Loucy (cell line): Measurements from ENCODE around the gene USP7.

Experiments used
- H2AFZ ChIP-seq: fragments of 200-600 bp; sonication (generic); 2 replicates; pipeline ENCODE4 v1.6.0; 2016; ENCODE audit warnings: antibody characterized with exemption, mild to moderate bottlenecking, low read length, moderate library complexity
- H3F3A ChIP-seq: fragments of 200-600 bp; 2 replicates; pipeline ENCODE4 v1.6.0; 2016; ENCODE audit warnings: antibody characterized with exemption, low read depth, mild to moderate bottlenecking
- H3K27me3 ChIP-seq: fragments of 200-600 bp; sonication (generic); 2 replicates; pipeline ENCODE4 v1.6.1; 2014; ENCODE audit warnings: low read length, mild to moderate bottlenecking; ENCODE audit not compliant: insufficient read depth, poor library complexity, severe bottlenecking
- H3K36me3 ChIP-seq: fragments of 200-600 bp; sonication (generic); 2 replicates; pipeline ENCODE4 v1.6.1; 2016; ENCODE audit warnings: low read length; ENCODE audit not compliant: insufficient read depth
- H3K4me1 ChIP-seq: fragments of 200-600 bp; sonication (generic); 2 replicates; pipeline ENCODE4 v1.5.1; 2014; ENCODE audit warnings: low read length, mild to moderate bottlenecking; ENCODE audit not compliant: insufficient read depth, poor library complexity, severe bottlenecking
- H3K4me2 ChIP-seq: fragments of 200-600 bp; sonication (generic); 2 replicates; pipeline ENCODE4 v1.6.0; 2014; ENCODE audit warnings: antibody characterized with exemption, low read length, low read depth, mild to moderate bottlenecking; ENCODE audit not compliant: poor library complexity, severe bottlenecking
- H3K4me3 ChIP-seq: fragments of 200-600 bp; sonication (generic); 2 replicates; pipeline ENCODE4 v1.5.1; 2014; ENCODE audit warnings: low read length, mild to moderate bottlenecking, mixed read lengths; ENCODE audit not compliant: poor library complexity, severe bottlenecking
- H3K79me2 ChIP-seq: fragments of 200-600 bp; sonication (generic); 2 replicates; pipeline ENCODE4 v1.6.1; 2014; ENCODE audit warnings: low read length; ENCODE audit not compliant: insufficient read depth
- H3K9ac ChIP-seq: fragments of 200-600 bp; sonication (generic); 2 replicates; pipeline ENCODE4 v1.6.0; 2014; ENCODE audit warnings: mild to moderate bottlenecking, low read depth, low read length, moderate library complexity; ENCODE audit not compliant: poor library complexity, severe bottlenecking
- H3K9me2 ChIP-seq: fragments of 200-600 bp; sonication (generic); replicated peaks from 2 replicates; pipeline ENCODE4 v1.6.1; 2016; ENCODE audit warnings: low read depth, low read length, mixed read lengths
- H3K9me3 ChIP-seq: fragments of 200-600 bp; sonication (generic); 2 replicates; pipeline ENCODE4 v1.6.1; 2014; ENCODE audit warnings: mild to moderate bottlenecking, antibody characterized with exemption, low read length, low read depth; ENCODE audit not compliant: insufficient read depth
- H4K20me1 ChIP-seq: fragments of 200-600 bp; sonication (generic); 2 replicates; pipeline ENCODE4 v1.6.0; 2014; ENCODE audit warnings: antibody characterized with exemption, low read length, mild to moderate bottlenecking; ENCODE audit not compliant: insufficient read depth, poor library complexity, severe bottlenecking
- EZH2phosphoT487 ChIP-seq: fragments of 200-600 bp; IDR thresholded peaks from 2 replicates; pipeline ENCODE4 v1.6.1; 2018; ENCODE audit warnings: antibody characterized with exemption, mild to moderate bottlenecking, moderate library complexity, borderline replicate concordance
- TF ChIP-seq, protein P1 (sequence below): fragments of 200-600 bp; sonication (generic); conservative IDR thresholded peaks from 2 replicates; pipeline ENCODE4 v1.5.1; 2014; ENCODE audit warnings: mild to moderate bottlenecking, antibody characterized with exemption, low read length

The USP7 gene

DNA sequence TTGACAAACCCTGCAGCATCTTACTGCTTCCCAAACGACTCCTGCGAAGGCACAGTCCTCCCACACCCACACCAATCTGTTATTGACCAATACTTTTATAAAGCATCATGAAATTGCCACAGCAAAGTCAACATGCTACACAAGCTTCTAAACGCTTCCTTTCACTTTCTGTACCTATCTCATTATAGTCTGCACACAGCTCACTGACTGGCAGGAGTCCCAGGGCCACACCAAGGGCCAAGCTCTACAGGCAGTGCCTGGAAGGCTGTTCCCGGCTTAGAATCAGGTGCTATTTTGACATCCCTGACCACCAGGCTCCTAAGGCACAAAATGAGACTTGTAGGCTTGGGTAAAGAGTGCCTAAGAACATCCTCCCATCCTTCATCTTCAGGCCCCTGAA is 39.5 kb downstream of the USP7 start:
- peaks cover 21% of the 10 kb centered on the region for H4K20me1 ChIP-seq
- no peaks in the 10 kb centered on the region for H3K9me2 ChIP-seq
- peaks cover 9% of the 10 kb centered on the region; the same call in 1 of the 2 replicates for H3K79me2 ChIP-seq

DNA sequence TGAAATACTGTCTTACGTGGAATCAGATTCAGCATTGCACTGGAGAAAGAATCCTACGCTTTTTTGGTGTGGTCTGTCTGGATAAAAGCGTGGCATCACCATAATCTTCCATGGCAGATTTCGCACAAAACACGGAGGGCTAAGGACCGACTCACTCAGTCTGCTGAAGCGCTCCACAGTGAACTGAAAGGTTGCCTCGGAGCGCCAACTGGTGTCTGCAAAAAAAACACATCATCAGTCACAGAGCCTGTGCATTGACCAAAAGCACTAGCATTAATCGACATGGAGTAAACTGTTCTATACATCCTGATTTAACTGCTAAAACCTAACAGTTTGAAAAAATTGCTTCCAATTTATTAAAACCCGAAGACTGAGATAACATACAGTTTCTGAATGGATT is 40.5 kb downstream of the USP7 start:
- peaks cover 16% of the 10 kb centered on the region for H4K20me1 ChIP-seq
- peaks cover 60% of the 10 kb centered on the region; the same call in 1 of the 2 replicates for H3K36me3 ChIP-seq

More for the DNA sequence above, 39.5 kb downstream of the USP7 start:
- no peak overlapping the region for H3K4me3 ChIP-seq
- H3K4me2 ChIP-seq, result no peak overlapping the region
- no peak overlapping the region for H2AFZ ChIP-seq
- no peak for TF ChIP-seq EZH2phosphoT487
- TF ChIP-seq, protein P1, sequence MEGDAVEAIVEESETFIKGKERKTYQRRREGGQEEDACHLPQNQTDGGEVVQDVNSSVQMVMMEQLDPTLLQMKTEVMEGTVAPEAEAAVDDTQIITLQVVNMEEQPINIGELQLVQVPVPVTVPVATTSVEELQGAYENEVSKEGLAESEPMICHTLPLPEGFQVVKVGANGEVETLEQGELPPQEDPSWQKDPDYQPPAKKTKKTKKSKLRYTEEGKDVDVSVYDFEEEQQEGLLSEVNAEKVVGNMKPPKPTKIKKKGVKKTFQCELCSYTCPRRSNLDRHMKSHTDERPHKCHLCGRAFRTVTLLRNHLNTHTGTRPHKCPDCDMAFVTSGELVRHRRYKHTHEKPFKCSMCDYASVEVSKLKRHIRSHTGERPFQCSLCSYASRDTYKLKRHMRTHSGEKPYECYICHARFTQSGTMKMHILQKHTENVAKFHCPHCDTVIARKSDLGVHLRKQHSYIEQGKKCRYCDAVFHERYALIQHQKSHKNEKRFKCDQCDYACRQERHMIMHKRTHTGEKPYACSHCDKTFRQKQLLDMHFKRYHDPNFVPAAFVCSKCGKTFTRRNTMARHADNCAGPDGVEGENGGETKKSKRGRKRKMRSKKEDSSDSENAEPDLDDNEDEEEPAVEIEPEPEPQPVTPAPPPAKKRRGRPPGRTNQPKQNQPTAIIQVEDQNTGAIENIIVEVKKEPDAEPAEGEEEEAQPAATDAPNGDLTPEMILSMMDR, result no peak
- H3K36me3 ChIP-seq, result peaks cover 60% of the 10 kb centered on the region; the same call in 1 of the 2 replicates
- no peaks in the 10 kb centered on the region for H3K4me1 ChIP-seq
- H3K9ac ChIP-seq, result no peak overlapping the region
- H3F3A ChIP-seq, result no peaks in the 10 kb centered on the region
- H3K9me3 ChIP-seq, result no peaks in the 10 kb centered on the region
- no peaks in the 10 kb centered on the region for H3K27me3 ChIP-seq

DNA sequence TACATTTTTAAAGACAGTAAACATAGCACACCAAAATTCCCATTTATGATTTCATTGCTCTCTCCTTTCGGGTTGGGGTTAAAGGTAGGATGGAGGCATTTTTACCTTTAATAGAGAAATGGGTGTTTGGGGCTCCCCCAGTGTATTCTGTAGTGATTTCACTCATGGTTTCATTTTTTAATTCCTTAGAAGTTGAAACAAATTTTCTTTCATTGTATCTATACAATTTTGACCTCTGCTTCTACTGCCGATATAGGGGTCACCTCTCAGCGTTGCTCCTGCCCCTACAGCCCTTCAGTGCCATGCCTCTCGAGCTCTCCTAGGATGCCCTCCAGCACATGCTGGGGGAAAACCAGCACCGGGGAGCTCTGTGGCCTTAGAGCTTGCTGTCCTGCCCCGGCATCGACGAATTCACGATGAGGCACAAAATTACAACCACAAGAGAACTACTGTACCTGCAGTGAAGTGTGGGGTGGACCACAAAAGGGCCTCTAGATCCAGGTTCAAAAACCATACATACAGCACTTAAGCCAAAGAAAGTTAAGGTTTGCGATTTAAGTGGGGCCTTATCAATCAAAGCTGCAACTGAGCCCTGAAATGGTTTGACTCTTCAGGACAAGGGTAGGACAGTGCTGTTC is 42.2 kb downstream of the USP7 start:
- Histone ChIP-seq H2AFZ (no peak overlapping the region), H3K9me2 (no peaks in the 10 kb centered on the region), H3K4me3 (no peak overlapping the region), H3K4me2 (no peak overlapping the region), H3F3A (no peaks in the 10 kb centered on the region), H3K79me2 (peaks cover 4% of the 10 kb centered on the region; the same call in 1 of the 2 replicates), H3K9ac (no peak overlapping the region), H3K4me1 (no peaks in the 10 kb centered on the region), H3K9me3 (no peaks in the 10 kb centered on the region), H4K20me1 (peaks cover 14% of the 10 kb centered on the region), H3K36me3 (peaks cover 61% of the 10 kb centered on the region; the same call in 1 of the 2 replicates), H3K27me3 (no peaks in the 10 kb centered on the region)
- TF ChIP-seq, protein P1, result no peak
- no peak for TF ChIP-seq EZH2phosphoT487

More for the DNA sequence above, 40.5 kb downstream of the USP7 start:
- H3K4me1 ChIP-seq, result no peaks in the 10 kb centered on the region
- H3K9me3 ChIP-seq, result no peaks in the 10 kb centered on the region
- no peak for TF ChIP-seq EZH2phosphoT487
- TF ChIP-seq, protein P1, result no peak
- H3F3A ChIP-seq, result no peaks in the 10 kb centered on the region
- H2AFZ ChIP-seq, result no peak overlapping the region
- H3K4me3 ChIP-seq, result no peak overlapping the region
- no peak overlapping the region for H3K4me2 ChIP-seq
- H3K27me3 ChIP-seq, result no peaks in the 10 kb centered on the region
- H3K9me2 ChIP-seq, result no peaks in the 10 kb centered on the region
- H3K9ac ChIP-seq, result no peak overlapping the region
- peaks cover 7% of the 10 kb centered on the region; the same call in 1 of the 2 replicates for H3K79me2 ChIP-seq
